ENCODE measurements around the gene CADPS2. TPM values are rescaled to one million over a fixed set of nuclear protein-coding genes. Genes with fewer than 3 reads are reported as not detected.

Gene CADPS2
- total RNA-seq, 2 experiments from 2014 or later, result not detected

DNA sequence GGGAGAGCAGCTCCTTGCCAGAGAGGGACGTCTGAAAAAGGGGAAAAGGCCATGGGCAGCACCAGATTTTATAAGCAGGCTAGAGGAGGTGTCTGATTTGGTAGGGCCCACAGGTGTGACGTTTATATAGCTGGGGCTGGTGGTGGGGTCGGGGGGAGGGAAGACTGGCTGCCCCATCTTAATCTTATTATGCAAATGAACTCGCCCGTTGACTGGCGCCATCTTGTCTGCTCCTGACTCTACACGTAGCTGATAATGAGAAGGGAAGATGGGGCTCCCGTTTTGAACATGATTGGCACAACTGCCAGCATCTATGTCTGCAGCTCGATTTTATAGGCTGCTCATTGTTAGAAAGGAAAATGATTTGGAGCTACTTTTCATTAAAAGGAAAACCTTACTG lies 28.6 kb upstream of the CADPS2 start:
- Mint-ChIP-seq H3K4me1 (ENCODE audit: low read depth) (no peaks in the 10 kb centered on the region), H3K36me3 (ENCODE audit: low read depth) (no peaks in the 10 kb centered on the region), H3K4me3 (no peak overlapping the region), H3K9me3 (peaks cover 6% of the 10 kb centered on the region), H3K27ac (no peak overlapping the region), H3K27me3 (no peaks in the 10 kb centered on the region)
- no peaks in the 10 kb centered on the region for H3K27me3 ChIP-seq (ENCODE audit: control insufficient read depth in 1 of 2, insufficient read depth in 2 of 2, low read length in 2 of 2)
- H3K27ac ChIP-seq (ENCODE audit: low read depth in 1 of 2, low read length in 2 of 2), result no peak overlapping the region
- ATAC-seq (ENCODE audit: poor library complexity) (no peak), DNase-seq (no peak)
- H3K36me3 ChIP-seq (ENCODE audit: insufficient read depth, low read length), result no peaks in the 10 kb centered on the region
- no peak for TF ChIP-seq CTCF (IDR thresholded peaks at IDR 0.05)
- intact Hi-C loops (cut with DNase I, micrococcal nuclease), result no loop called here
- POLR2A ChIA-PET, result no interaction called here
- peaks cover 4 to 8% of the 10 kb centered on the region in 2 experiments for H3K9me3 ChIP-seq (ENCODE audit: control insufficient read depth in 1 of 2, insufficient read depth in 1 of 2, low read length in 2 of 2)
- no peaks in the 10 kb centered on the region for H3K4me1 ChIP-seq (ENCODE audit: insufficient read depth, low read length)
- no peak overlapping the region for H3K4me3 ChIP-seq (ENCODE audit: low read length)
- CTCF ChIA-PET, result no interaction called here

DNA sequence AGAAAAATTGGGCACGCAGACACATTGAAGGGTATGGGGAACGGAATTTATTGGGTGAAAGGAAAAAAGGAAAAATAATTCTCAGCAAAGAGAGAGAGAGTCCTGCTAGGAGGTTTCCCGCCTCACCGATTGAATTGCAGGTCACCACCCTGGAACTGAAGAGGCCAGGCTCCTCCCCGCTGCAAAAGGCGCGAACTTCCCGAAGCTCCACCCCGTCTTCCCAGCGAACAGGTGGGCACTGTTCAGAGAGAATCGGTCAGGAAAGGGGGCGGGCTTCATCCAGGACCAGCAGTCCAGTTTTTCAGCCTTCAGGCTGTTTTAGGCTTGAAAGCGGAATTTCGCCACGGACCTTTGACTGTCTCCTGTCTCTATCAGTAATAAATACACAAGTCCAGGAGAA lies 27.3 kb upstream of the CADPS2 start:
- intact Hi-C loops (cut with DNase I, micrococcal nuclease), result no loop called here
- H3K9me3 Mint-ChIP-seq, result peaks cover 4% of the 10 kb centered on the region
- no peaks in the 10 kb centered on the region for H3K36me3 Mint-ChIP-seq (ENCODE audit: low read depth)
- H3K4me3 Mint-ChIP-seq, result no peak overlapping the region
- ATAC-seq (ENCODE audit: poor library complexity), result no peak
- no peaks in the 10 kb centered on the region for H3K27me3 ChIP-seq (ENCODE audit: control insufficient read depth in 1 of 2, insufficient read depth in 2 of 2, low read length in 2 of 2)
- H3K4me1 Mint-ChIP-seq (ENCODE audit: low read depth), result no peaks in the 10 kb centered on the region
- H3K27ac Mint-ChIP-seq, result no peak overlapping the region
- H3K9me3 ChIP-seq (ENCODE audit: control insufficient read depth in 1 of 2, insufficient read depth in 1 of 2, low read length in 2 of 2), result peaks cover 4 to 8% of the 10 kb centered on the region in 2 experiments
- ChIA-PET POLR2A (no interaction called here), CTCF (no interaction called here)
- H3K36me3 ChIP-seq (ENCODE audit: insufficient read depth, low read length), result no peaks in the 10 kb centered on the region
- DNase-seq, result no peak
- no peak overlapping the region for H3K4me3 ChIP-seq (ENCODE audit: low read length)
- no peak overlapping the region for H3K27ac ChIP-seq (ENCODE audit: low read depth in 1 of 2, low read length in 2 of 2)
- no peaks in the 10 kb centered on the region for H3K4me1 ChIP-seq (ENCODE audit: insufficient read depth, low read length)
- no peaks in the 10 kb centered on the region for H3K27me3 Mint-ChIP-seq
- no peak for TF ChIP-seq CTCF (IDR thresholded peaks at IDR 0.05)

- no peaks in the 10 kb centered on the region for H3K4me1 Mint-ChIP-seq (ENCODE audit: low read depth)
- no peaks in the 10 kb centered on the region for H3K4me1 ChIP-seq (ENCODE audit: insufficient read depth, low read length)
- H3K4me3 ChIP-seq (ENCODE audit: low read length), result no peak overlapping the region
- H3K27me3 ChIP-seq (ENCODE audit: control insufficient read depth in 1 of 2, insufficient read depth in 2 of 2, low read length in 2 of 2), result no peaks in the 10 kb centered on the region
- H3K36me3 Mint-ChIP-seq (ENCODE audit: low read depth), result no peaks in the 10 kb centered on the region
- ChIA-PET POLR2A (no interaction called here), CTCF (no interaction called here)
- intact Hi-C loops (cut with DNase I, micrococcal nuclease), result no loop called here
- TF ChIP-seq CTCF (IDR thresholded peaks at IDR 0.05), result no peak
- no peak overlapping the region for H3K27ac Mint-ChIP-seq
- H3K36me3 ChIP-seq (ENCODE audit: insufficient read depth, low read length), result no peaks in the 10 kb centered on the region
- no peak overlapping the region for H3K27ac ChIP-seq (ENCODE audit: low read depth in 1 of 2, low read length in 2 of 2)
- ATAC-seq (ENCODE audit: poor library complexity) (no peak), DNase-seq (no peak)
- peaks cover 0 to 11% of the 10 kb centered on the region in 2 experiments for H3K9me3 ChIP-seq (ENCODE audit: control insufficient read depth in 1 of 2, insufficient read depth in 1 of 2, low read length in 2 of 2)
- H3K4me3 Mint-ChIP-seq, result no peak overlapping the region
- H3K9me3 Mint-ChIP-seq, result peaks cover 2% of the 10 kb centered on the region
- H3K27me3 Mint-ChIP-seq, result no peaks in the 10 kb centered on the region
Measured at GRCh38 chr7:122902751-122903495, 16.7 kb upstream of the CADPS2 start.

Measured in CD4-positive, alpha-beta T cell (primary cell).